ENCODE measurements around the gene ERN1. TPM values are rescaled to one million over a fixed set of nuclear protein-coding genes. Genes with fewer than 3 reads are reported as not detected.
"Not testable (repeated sequence)": the region's sequence is repeated elsewhere in the genome, so short reads cannot be mapped to it uniquely, and the experiment has no call there.

ERN1 gene
- total RNA-seq, 1 donor = 62.8 TPM

- no peak overlapping the region for H3K4me3 ChIP-seq (ENCODE audit: low read length)
- no peaks in the 10 kb centered on the region for H3K27me3 ChIP-seq (ENCODE audit: insufficient read depth, low read length)
- H3K4me1 ChIP-seq (ENCODE audit: insufficient read depth, low read length) = peaks cover 74% of the 10 kb centered on the region
- H3K9me3 ChIP-seq (ENCODE audit: low read depth, low read length) = no peaks in the 10 kb centered on the region
Measured at GRCh38 chr17:64016974-64017373, 113.0 kb downstream of the ERN1 start.

- Histone ChIP-seq H3K27me3 (ENCODE audit: insufficient read depth, low read length) (no peaks in the 10 kb centered on the region), H3K4me1 (ENCODE audit: insufficient read depth, low read length) (peaks cover 68% of the 10 kb centered on the region), H3K9me3 (ENCODE audit: low read depth, low read length) (no peaks in the 10 kb centered on the region), H3K4me3 (ENCODE audit: low read length) (peak overlapping the region; percentile 3)
Measured at GRCh38 chr17:64016231-64016784, 113.6 kb downstream of the ERN1 start.

GRCh38 chr17:64015447-64015846, 114.5 kb downstream of the ERN1 start:
- no peaks in the 10 kb centered on the region for H3K27me3 ChIP-seq (ENCODE audit: insufficient read depth, low read length)
- H3K4me1 ChIP-seq (ENCODE audit: insufficient read depth, low read length) = peaks cover 61% of the 10 kb centered on the region
- H3K9me3 ChIP-seq (ENCODE audit: low read depth, low read length) = no peaks in the 10 kb centered on the region
- no peak overlapping the region for H3K4me3 ChIP-seq (ENCODE audit: low read length)

- no peaks in the 10 kb centered on the region for H3K27me3 ChIP-seq (ENCODE audit: insufficient read depth, low read length)
- no peaks in the 10 kb centered on the region for H3K9me3 ChIP-seq (ENCODE audit: low read depth, low read length)
- peaks cover 58% of the 10 kb centered on the region for H3K4me1 ChIP-seq (ENCODE audit: insufficient read depth, low read length)
- H3K4me3 ChIP-seq (ENCODE audit: low read length) = no peak overlapping the region
Measured at GRCh38 chr17:64009571-64010402, 120.2 kb downstream of the ERN1 start.

- Histone ChIP-seq H3K4me3 (ENCODE audit: low read length) (no peak overlapping the region), H3K4me1 (ENCODE audit: insufficient read depth, low read length) (peaks cover 49% of the 10 kb centered on the region), H3K9me3 (ENCODE audit: low read depth, low read length) (no peaks in the 10 kb centered on the region), H3K27me3 (ENCODE audit: insufficient read depth, low read length) (no peaks in the 10 kb centered on the region)
Measured at GRCh38 chr17:64008830-64009229, 121.1 kb downstream of the ERN1 start.

GRCh38 chr17:64008346-64008745, 121.6 kb downstream of the ERN1 start:
- H3K9me3 ChIP-seq (ENCODE audit: low read depth, low read length) = no peaks in the 10 kb centered on the region
- H3K27me3 ChIP-seq (ENCODE audit: insufficient read depth, low read length) = no peaks in the 10 kb centered on the region
- H3K4me1 ChIP-seq (ENCODE audit: insufficient read depth, low read length) = peaks cover 47% of the 10 kb centered on the region
- no peak overlapping the region for H3K4me3 ChIP-seq (ENCODE audit: low read length)

- H3K9me3 ChIP-seq (ENCODE audit: low read depth, low read length) = no peaks in the 10 kb centered on the region
- peaks cover 42% of the 10 kb centered on the region for H3K4me1 ChIP-seq (ENCODE audit: insufficient read depth, low read length)
- no peak overlapping the region for H3K4me3 ChIP-seq (ENCODE audit: low read length)
- H3K27me3 ChIP-seq (ENCODE audit: insufficient read depth, low read length) = no peaks in the 10 kb centered on the region
Measured at GRCh38 chr17:64007838-64008282, 122.1 kb downstream of the ERN1 start.

- not testable (repeated sequence) for H3K4me3 ChIP-seq (ENCODE audit: low read length)
- H3K4me1 ChIP-seq (ENCODE audit: insufficient read depth, low read length) = peaks cover 43% of the 10 kb centered on the region
Measured at GRCh38 chr17:64007089-64007837, 122.7 kb downstream of the ERN1 start.

GRCh38 chr17:64006361-64007088, 123.4 kb downstream of the ERN1 start:
- no peaks in the 10 kb centered on the region for H3K27me3 ChIP-seq (ENCODE audit: insufficient read depth, low read length)
- peaks cover 50% of the 10 kb centered on the region for H3K4me1 ChIP-seq (ENCODE audit: insufficient read depth, low read length)
- H3K4me3 ChIP-seq (ENCODE audit: low read length) = no peak overlapping the region
- no peaks in the 10 kb centered on the region for H3K9me3 ChIP-seq (ENCODE audit: low read depth, low read length)

More at GRCh38 chr17:64007089-64007837, 122.7 kb downstream of the ERN1 start:
- H3K27me3 ChIP-seq (ENCODE audit: insufficient read depth, low read length); H3K9me3 ChIP-seq (ENCODE audit: low read depth, low read length): not testable (repeated sequence)

- H3K9me3 ChIP-seq (ENCODE audit: low read depth, low read length) = no peaks in the 10 kb centered on the region
Measured at GRCh38 chr17:64005734-64006167, 124.2 kb downstream of the ERN1 start.

GRCh38 chr17:64004903-64005733, 124.8 kb downstream of the ERN1 start:
- Histone ChIP-seq H3K4me1 (ENCODE audit: insufficient read depth, low read length) (peaks cover 56% of the 10 kb centered on the region), H3K27me3 (ENCODE audit: insufficient read depth, low read length) (no peaks in the 10 kb centered on the region), H3K4me3 (ENCODE audit: low read length) (no peak overlapping the region), H3K9me3 (ENCODE audit: low read depth, low read length) (no peaks in the 10 kb centered on the region)

More at GRCh38 chr17:64005734-64006167, 124.2 kb downstream of the ERN1 start:
- Histone ChIP-seq H3K27me3 (ENCODE audit: insufficient read depth, low read length) (no peaks in the 10 kb centered on the region), H3K4me1 (ENCODE audit: insufficient read depth, low read length) (peaks cover 57% of the 10 kb centered on the region), H3K4me3 (ENCODE audit: low read length) (no peak overlapping the region)

GRCh38 chr17:64004218-64004770, 125.7 kb downstream of the ERN1 start:
- Histone ChIP-seq H3K27me3 (ENCODE audit: insufficient read depth, low read length) (no peaks in the 10 kb centered on the region), H3K4me3 (ENCODE audit: low read length) (no peak overlapping the region), H3K9me3 (ENCODE audit: low read depth, low read length) (no peaks in the 10 kb centered on the region), H3K4me1 (ENCODE audit: insufficient read depth, low read length) (peaks cover 53% of the 10 kb centered on the region)

GRCh38 chr17:64003526-64004121, 126.3 kb downstream of the ERN1 start:
- Histone ChIP-seq H3K9me3 (ENCODE audit: low read depth, low read length) (no peaks in the 10 kb centered on the region), H3K4me3 (ENCODE audit: low read length) (no peak overlapping the region), H3K27me3 (ENCODE audit: insufficient read depth, low read length) (no peaks in the 10 kb centered on the region), H3K4me1 (ENCODE audit: insufficient read depth, low read length) (peaks cover 53% of the 10 kb centered on the region)
